GM21447 (cell line): ENCODE results near the gene TAS1R3.
"Not testable (repeated sequence)": the region's sequence is repeated elsewhere in the genome, so short reads cannot be mapped to it uniquely, and the experiment has no call there.

ENCODE experiments used
- ATAC-seq: cut with Tn5 transposase; IDR thresholded peaks from one replicate; pipeline ENCODE4 v1.9.1; 2021; ENCODE audit not compliant: unreplicated experiment

The TAS1R3 gene

GRCh38 chr1:1307923-1308755, 22.9 kb upstream of the TAS1R3 start, which contains the start of the genes ACAP3 and PUSL1:
ACAP3 (minus strand) TSS chr1:1307930; CDS start chr1:1307815, 115 bp downstream.
PUSL1 (plus strand) TSS chr1:1308597; CDS start chr1:1308644, 47 bp downstream.
- ATAC-seq, result peak; percentile 47

- ATAC-seq, result peak; percentile 10
Measured at GRCh38 chr1:1308756-1309250, 22.3 kb upstream of the TAS1R3 start.

- ATAC-seq, result no peak
Measured at GRCh38 chr1:1309251-1310108, 21.6 kb upstream of the TAS1R3 start.

DNA sequence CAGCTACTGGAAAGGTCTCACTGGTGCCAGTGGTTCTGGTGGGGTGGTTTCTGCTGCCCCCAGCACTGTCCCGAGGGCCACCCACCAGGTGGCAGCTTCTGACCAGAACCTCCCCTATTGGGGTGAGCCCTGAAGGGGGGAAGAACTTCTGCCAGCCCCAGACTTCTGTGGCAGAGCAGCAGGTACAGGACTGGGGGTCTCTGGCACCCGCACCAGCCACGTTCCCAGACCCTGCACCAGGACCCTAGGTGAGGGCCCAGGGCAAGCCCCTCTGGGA, 21.0 kb upstream of the TAS1R3 start:
- no peak for ATAC-seq

DNA sequence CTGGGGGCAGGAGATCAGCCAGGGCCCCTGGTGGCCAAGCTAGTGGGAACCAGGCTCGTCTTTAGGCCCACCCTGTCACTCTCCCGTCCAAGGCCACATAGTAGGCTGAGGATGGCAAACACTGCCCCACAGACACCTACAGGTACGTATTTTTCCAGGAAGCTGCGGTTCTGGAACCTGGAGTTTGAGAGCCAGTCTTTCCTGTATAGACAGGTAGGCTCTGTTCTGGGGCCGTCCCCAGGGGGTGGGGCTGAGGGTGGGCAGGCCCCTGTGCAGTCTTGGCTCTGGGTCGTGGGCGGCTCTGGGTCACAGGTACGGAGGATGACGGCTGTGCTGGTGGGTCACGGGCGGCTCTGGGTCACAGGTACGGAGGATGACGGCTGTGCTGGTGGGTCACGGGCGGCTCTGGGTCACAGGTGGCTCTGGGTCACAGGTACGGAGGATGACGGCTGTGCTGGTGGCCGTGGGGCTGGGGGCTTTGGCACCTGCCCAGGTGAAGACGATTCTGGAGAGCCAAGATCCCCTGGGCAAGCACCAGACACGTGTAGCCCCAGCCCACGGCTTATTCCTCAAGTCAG, 20.5 kb upstream of the TAS1R3 start:
- no peak for ATAC-seq

- no peak for ATAC-seq
Measured at GRCh38 chr1:1311107-1312104, 19.7 kb upstream of the TAS1R3 start.

DNA sequence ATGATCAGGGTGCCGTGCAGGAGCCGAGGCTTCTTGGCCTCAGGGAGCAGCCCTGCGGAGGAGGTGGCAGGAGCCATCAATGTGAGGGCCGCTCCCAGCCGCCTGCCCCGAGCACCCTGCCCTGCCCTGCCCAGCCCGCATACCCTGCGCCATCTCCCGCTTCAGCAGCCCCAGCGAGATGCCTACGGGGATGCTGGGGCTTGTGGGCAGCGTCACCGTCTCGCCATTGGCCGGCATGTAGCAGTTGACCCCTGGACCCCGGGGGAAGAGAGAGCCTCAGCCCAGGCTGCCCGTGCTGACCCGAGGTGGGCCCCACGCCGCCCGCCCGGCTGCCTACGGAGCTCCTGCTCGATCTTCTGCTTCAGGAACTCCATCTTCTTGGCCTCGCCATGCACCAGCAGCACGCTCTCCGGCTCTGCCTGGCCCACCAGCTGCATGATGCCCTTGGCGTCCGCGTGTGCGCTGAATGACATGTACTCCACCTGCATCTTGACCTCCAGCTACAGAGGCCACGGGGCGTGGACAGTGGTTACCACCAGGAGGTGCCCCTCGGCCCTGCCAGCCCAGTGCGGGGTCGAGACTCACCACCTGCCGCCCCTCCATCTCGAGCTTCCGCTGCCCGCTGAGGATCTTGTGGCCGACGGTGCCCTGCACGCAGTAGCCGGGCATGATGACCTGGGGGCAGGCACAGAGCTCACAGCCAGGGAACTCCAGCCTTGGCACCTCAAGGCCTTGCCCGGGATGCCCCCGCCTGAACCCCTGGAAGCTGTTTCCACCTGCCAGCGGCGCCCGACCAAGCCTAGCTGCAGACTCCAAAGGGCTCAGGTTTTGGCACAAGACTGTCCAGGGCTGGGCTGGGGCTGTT, 18.4 kb upstream of the TAS1R3 start:
- no peak for ATAC-seq

- no peak for ATAC-seq
Measured at GRCh38 chr1:1313500-1314236, 17.4 kb upstream of the TAS1R3 start.

DNA sequence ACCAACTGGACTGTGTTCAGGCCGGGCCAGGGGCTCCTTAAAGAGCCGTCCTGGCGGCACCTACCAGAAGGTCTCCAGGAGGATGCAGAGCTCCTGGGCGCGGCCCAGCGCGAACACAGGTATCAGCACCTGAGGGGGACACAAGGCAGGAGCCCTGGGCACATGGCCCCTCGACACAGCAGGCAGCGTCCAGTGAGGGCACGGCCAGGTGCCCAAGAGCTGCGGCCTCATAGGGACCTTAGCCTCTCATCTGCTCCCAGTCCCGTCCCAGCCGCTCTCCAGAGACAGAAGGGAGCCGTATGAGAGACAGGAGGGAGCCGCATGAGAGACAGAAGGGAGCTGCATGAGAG, 16.9 kb upstream of the TAS1R3 start:
- ATAC-seq, result no peak

GRCh38 chr1:1314678-1315335, 16.3 kb upstream of the TAS1R3 start:
- no peak for ATAC-seq

GRCh38 chr1:1315435-1315954, 15.6 kb upstream of the TAS1R3 start:
- ATAC-seq, result no peak

DNA sequence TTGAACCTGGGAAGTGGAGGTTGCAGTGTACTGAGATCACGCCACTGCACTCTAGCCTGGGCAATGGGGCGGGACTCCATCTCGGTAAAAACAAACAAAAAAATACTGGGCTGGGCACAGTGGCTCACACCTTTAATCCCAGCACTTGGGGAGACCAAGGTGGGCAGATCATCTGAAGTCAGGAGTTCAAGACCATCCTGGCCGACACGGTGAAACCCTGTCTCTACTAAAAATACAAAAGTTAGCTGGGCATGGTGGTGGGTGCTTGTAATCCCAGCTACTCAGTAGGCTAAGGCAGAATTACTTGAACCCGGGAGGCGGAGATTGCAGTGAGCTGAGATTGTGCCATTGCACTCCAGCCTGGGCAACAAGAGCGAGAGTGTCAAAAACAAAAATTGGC, 14.9 kb upstream of the TAS1R3 start:
- not testable (repeated sequence) for ATAC-seq

- no peak for ATAC-seq
Measured at GRCh38 chr1:1317420-1317819, 13.7 kb upstream of the TAS1R3 start.

DNA sequence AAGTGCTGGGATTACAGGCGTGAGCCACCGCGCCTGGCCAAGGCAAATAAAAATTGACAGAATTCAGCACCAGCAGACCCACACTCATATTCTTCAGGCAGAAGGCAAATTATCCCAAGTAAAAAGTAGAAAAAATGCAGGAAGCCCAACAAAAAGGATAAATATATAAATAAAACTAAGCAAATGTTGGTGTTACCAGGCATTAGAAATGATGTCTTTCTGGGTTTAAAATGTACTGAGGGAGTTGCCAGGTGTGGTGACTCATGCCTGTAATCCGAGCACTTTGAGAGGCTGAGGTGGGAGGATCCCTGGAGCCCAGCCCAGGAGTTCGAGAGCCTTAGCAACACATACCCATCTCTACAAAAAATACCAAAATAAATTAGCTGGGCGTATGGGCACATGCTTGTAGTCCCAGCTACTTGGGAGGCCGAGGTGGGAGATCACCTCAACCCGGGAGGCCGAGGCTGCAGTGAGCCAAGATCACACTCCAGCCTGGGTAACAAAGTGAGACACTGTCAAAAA, 12.9 kb upstream of the TAS1R3 start:
- no peak for ATAC-seq

- ATAC-seq, result no peak
Measured at GRCh38 chr1:1318777-1319645, 12.1 kb upstream of the TAS1R3 start.

GRCh38 chr1:1319646-1319941, 11.5 kb upstream of the TAS1R3 start:
- ATAC-seq, result no peak
